ENCODE results near the gene NOL12. TPM values are rescaled to one million over a fixed set of nuclear protein-coding genes. Genes with fewer than 3 reads are reported as not detected.

NOL12 gene
- total RNA-seq, 1 donor from 2014 or later = 23.9 TPM

- no peak overlapping the region for H3K4me3 Mint-ChIP-seq
- H3K9me3 Mint-ChIP-seq = no peaks in the 10 kb centered on the region
- H3K27ac Mint-ChIP-seq = no peak overlapping the region
- H3K36me3 Mint-ChIP-seq = no peaks in the 10 kb centered on the region
- DNase-seq (ENCODE audit: extremely low spot score, unreplicated experiment) = no peak
- no peaks in the 10 kb centered on the region for H3K27me3 Mint-ChIP-seq
- H3K4me1 Mint-ChIP-seq (ENCODE audit: unreplicated experiment) = peaks cover 11% of the 10 kb centered on the region
- no peak for TF ChIP-seq CTCF (conservative IDR thresholded peaks at IDR 0.05)
Measured at GRCh38 chr22:37701141-37701786, 15.1 kb downstream of the NOL12 start.

DNA sequence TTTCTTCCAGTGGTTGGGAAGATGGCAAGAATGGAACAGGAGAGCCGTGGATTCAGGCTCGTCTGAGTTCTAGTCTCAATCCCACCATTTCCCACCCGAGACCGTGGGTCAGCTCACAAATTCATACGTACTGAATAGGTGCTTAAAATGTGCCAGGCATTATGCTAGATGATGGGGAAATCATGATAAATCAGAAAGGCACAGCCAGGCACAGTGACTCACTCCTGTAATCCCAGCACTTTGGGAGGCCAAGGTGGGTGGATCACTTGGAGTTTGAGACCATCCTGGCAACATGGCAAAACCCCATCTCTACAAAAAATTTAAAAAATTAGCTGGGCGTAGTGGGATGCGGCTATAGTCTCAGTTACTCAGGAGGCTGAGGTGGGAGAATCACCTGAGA is 17.8 kb downstream of the NOL12 start:
- H3K27me3 Mint-ChIP-seq = no peaks in the 10 kb centered on the region
- no peak overlapping the region for H3K27ac Mint-ChIP-seq
- no peak for DNase-seq (ENCODE audit: extremely low spot score, unreplicated experiment)
- H3K4me1 Mint-ChIP-seq (ENCODE audit: unreplicated experiment) = no peaks in the 10 kb centered on the region
- no peaks in the 10 kb centered on the region for H3K36me3 Mint-ChIP-seq
- H3K4me3 Mint-ChIP-seq = no peak overlapping the region
- no peak for TF ChIP-seq CTCF (conservative IDR thresholded peaks at IDR 0.05)
- no peaks in the 10 kb centered on the region for H3K9me3 Mint-ChIP-seq

DNA sequence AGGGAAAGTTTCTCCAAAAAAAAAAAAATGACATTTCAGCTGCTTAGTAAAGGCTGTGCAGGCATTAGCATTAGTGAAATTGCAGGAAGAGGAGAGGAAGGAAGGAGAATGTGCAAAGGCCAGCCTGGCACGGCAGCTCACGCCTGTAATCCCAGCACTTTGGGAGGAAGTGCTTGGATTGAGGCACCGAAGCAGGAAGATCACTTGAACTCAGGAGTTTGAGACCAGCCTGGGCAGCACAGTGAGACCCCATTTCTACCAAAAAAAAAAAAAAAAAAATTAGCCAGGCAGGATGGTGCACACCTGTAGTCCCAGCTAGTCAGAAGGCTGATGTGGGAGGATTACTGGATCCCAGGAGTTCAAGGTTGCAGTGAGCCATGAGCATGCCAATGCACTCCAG is 18.5 kb downstream of the NOL12 start:
- no peaks in the 10 kb centered on the region for H3K27me3 Mint-ChIP-seq
- H3K4me1 Mint-ChIP-seq (ENCODE audit: unreplicated experiment) = no peaks in the 10 kb centered on the region
- H3K36me3 Mint-ChIP-seq = peaks cover under 1% of the 10 kb centered on the region
- no peak overlapping the region for H3K4me3 Mint-ChIP-seq
- no peak for DNase-seq (ENCODE audit: extremely low spot score, unreplicated experiment)
- H3K27ac Mint-ChIP-seq = no peak overlapping the region
- TF ChIP-seq CTCF (conservative IDR thresholded peaks at IDR 0.05) = no peak
- H3K9me3 Mint-ChIP-seq = no peaks in the 10 kb centered on the region

DNA sequence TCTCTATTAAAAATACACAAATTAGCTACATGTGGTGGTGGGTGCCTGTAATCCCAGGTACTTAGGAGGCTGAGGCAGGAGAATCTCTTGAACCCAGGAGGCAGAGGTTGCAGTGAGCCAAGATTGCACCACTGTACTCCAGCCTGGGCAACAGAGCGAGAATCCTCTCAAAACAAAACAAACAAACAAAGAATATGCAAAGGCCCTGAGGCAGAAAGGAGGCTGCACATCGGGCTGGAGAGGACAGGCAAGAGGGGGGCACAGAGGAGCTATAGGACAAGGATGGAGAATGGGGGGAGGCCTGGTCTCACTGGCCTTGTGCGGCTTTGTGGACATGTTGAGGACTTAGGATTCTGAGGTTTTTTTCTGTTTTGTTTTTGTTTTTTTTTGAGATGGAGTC is 19.1 kb downstream of the NOL12 start:
- TF ChIP-seq CTCF (conservative IDR thresholded peaks at IDR 0.05) = no peak
- Mint-ChIP-seq H3K27ac (no peak overlapping the region), H3K27me3 (no peaks in the 10 kb centered on the region), H3K9me3 (no peaks in the 10 kb centered on the region), H3K4me1 (ENCODE audit: unreplicated experiment) (peaks cover 3% of the 10 kb centered on the region), H3K36me3 (peaks cover 4% of the 10 kb centered on the region), H3K4me3 (no peak overlapping the region)
- no peak for DNase-seq (ENCODE audit: extremely low spot score, unreplicated experiment)

DNA sequence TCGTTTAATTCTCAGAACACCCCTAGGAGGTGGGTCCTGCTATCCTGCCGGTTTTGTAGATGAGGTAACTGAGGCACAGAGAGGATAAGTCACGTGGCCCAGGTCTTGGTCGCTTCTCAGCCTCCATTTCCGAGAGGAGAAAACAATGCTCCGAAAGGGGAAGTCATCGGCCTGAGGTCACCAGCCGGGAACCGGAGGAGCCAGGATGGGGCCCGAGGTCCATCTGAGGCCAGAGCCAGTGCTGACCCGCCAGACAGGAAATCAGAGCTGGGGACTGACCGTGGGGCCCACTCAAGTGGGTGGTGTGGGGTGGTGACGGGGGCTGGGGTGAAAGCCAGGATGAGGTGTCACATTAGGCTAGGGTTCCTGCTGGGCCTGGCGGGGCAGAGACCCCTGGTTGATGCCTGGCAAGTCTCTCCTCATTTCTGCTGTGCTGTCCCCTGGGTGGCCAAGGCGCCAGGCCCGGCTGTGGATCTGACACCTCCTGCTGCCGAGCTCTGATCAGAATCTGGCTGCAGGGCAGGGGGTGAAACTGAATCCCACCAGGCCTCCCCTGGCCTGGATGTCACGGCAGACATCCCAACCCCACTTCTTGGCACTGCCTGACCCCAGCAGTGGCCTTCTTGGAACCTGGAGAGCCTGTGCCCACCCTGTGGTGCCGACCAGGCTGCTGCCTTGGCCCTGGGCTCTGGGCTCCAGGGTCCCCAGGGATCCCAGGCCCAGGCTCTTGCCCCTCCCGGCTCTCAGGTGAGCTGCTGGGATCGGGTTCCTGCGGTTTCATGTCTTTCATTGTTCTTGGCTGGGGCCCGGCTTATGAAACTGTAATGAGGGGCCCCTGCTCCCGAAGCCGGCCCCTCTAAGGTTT is 22.7 kb downstream of the NOL12 start:
- Mint-ChIP-seq H3K4me3 (no peak overlapping the region), H3K27ac (no peak overlapping the region), H3K9me3 (no peaks in the 10 kb centered on the region), H3K27me3 (no peaks in the 10 kb centered on the region), H3K4me1 (ENCODE audit: unreplicated experiment) (peaks cover 3% of the 10 kb centered on the region), H3K36me3 (peaks cover 4% of the 10 kb centered on the region)
- no peak for DNase-seq (ENCODE audit: extremely low spot score, unreplicated experiment)
- TF ChIP-seq CTCF (conservative IDR thresholded peaks at IDR 0.05) = no peak

All from type B pancreatic cell (in vitro differentiated cells).